PC-3 (cell line): ENCODE measurements around the gene CA11.

Experiments
- EZH2 ChIP-seq: fragments of 300-600 bp; sonication (generic); IDR thresholded peaks from one replicate; pipeline ENCODE4 v1.6.1; 2017; ENCODE audit warnings: antibody characterized with exemption, mild to moderate bottlenecking, low read length; ENCODE audit not compliant: unreplicated experiment
- EZH2phosphoT487 ChIP-seq: fragments of 300-600 bp; sonication (generic); IDR thresholded peaks from 2 replicates; pipeline ENCODE4 v1.6.1; 2018; ENCODE audit warnings: mild to moderate bottlenecking, antibody characterized with exemption, low read length, borderline replicate concordance
- TF ChIP-seq, protein P1 (sequence below): fragments of 300-600 bp; sonication (generic); conservative IDR thresholded peaks from 2 replicates; pipeline ENCODE4 v1.5.1; 2017; ENCODE audit warnings: antibody characterized with exemption, low read depth, mild to moderate bottlenecking, low read length

DNA sequence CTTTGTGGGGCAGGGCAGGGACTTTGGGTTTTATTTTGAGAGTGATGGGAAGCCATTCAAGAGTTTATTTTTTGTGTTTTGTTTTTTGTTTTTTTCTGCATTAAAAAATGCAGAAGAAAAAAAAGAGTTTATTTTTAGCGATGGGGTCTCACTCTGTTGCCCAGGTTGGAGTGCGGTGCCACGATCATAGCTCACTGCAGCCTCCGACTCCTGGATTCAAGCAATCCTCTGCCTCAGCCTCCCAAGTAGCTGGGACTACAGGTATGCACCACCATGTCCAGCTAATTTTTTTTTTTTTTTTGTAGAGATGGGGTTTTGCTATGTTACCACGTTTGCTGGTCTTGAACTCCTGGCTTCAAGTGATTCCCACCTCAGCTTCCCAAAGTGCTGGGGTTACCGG is 12.5 kb upstream of the CA11 start:
- TF ChIP-seq, protein P1, sequence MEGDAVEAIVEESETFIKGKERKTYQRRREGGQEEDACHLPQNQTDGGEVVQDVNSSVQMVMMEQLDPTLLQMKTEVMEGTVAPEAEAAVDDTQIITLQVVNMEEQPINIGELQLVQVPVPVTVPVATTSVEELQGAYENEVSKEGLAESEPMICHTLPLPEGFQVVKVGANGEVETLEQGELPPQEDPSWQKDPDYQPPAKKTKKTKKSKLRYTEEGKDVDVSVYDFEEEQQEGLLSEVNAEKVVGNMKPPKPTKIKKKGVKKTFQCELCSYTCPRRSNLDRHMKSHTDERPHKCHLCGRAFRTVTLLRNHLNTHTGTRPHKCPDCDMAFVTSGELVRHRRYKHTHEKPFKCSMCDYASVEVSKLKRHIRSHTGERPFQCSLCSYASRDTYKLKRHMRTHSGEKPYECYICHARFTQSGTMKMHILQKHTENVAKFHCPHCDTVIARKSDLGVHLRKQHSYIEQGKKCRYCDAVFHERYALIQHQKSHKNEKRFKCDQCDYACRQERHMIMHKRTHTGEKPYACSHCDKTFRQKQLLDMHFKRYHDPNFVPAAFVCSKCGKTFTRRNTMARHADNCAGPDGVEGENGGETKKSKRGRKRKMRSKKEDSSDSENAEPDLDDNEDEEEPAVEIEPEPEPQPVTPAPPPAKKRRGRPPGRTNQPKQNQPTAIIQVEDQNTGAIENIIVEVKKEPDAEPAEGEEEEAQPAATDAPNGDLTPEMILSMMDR = no peak
- no peak for TF ChIP-seq EZH2
- TF ChIP-seq EZH2phosphoT487 = no peak
